Calu3 (cell line): Measurements from ENCODE around the gene NPAS3. TPM values are rescaled to one million over a fixed set of nuclear protein-coding genes. Genes with fewer than 3 reads are reported as not detected.

Source experiments
- BruUV-seq: library from RNA; stranded (reverse); fragments of 400-500 nt; replicated peaks from 2 replicates; lab custom pipeline; 2021; lab: Mats Ljungman, UMichigan
- CTCF ChIA-PET: fragments of 300-600 bp; sonication (Branson Sonifier 250); formaldehyde crosslinking; loops from one replicate; lab custom pipeline; 2022; ENCODE audit warnings: antibody characterized with exemption; lab: Charles Lee
- DNase-seq: peaks from one replicate; pipeline ENCODE4 v3.0.0; 2022
- H3K27ac Mint-ChIP-seq: one replicate; pipeline ENCODE4 v1.8.0; 2022; ENCODE audit warnings: mixed read lengths; ENCODE audit not compliant: unreplicated experiment
- H3K27me3 Mint-ChIP-seq: one replicate; pipeline ENCODE4 v1.8.0; 2022; ENCODE audit warnings: mixed read lengths; ENCODE audit not compliant: unreplicated experiment
- H3K36me3 Mint-ChIP-seq: one replicate; pipeline ENCODE4 v1.8.0; 2022; ENCODE audit warnings: mild to moderate bottlenecking, moderate library complexity, mixed read lengths; ENCODE audit not compliant: insufficient read depth, unreplicated experiment
- H3K4me1 Mint-ChIP-seq: one replicate; pipeline ENCODE4 v1.8.0; 2022; ENCODE audit warnings: mild to moderate bottlenecking, low read depth, mixed read lengths; ENCODE audit not compliant: unreplicated experiment
- H3K4me3 Mint-ChIP-seq: one replicate; pipeline ENCODE4 v1.8.0; 2022; ENCODE audit warnings: mild to moderate bottlenecking, low read depth, moderate library complexity, mixed read lengths; ENCODE audit not compliant: unreplicated experiment
- H3K9me3 Mint-ChIP-seq: one replicate; pipeline ENCODE4 v1.8.0; 2022; ENCODE audit warnings: low read depth, mixed read lengths; ENCODE audit not compliant: unreplicated experiment
- intact Hi-C: fragments of 100-400 bp; cut with micrococcal nuclease; formaldehyde crosslinking; loops from one replicate; pipeline ENCODE4 v1.10.0; 2022; ENCODE audit not compliant: unreplicated experiment
- total RNA-seq: library from RNA; stranded (reverse); gene quantifications from 2 replicates; pipeline ENCODE4 v1.2.3, GENCODE V29; 2022
- TF ChIP-seq, protein P1 (sequence below): fragments of 200-600 bp; IDR thresholded peaks from one replicate; pipeline ENCODE4 v1.8.0; 2022; ENCODE audit warnings: antibody characterized with exemption; ENCODE audit not compliant: unreplicated experiment

Gene NPAS3
- total RNA-seq, 1 experiment from 2014 or later, result not detected

GRCh38 chr14:33509454-33509853 is 570.8 kb downstream of the NPAS3 start:
- CTCF ChIA-PET, result no interaction called here

GRCh38 chr14:33510063-33510481 is 571.4 kb downstream of the NPAS3 start:
- no TSS peak for BruUV-seq
- intact Hi-C loops, result no loop called here
- Mint-ChIP-seq H3K4me3 (no peak overlapping the region), H3K27me3 (peaks cover 40% of the 10 kb centered on the region), H3K9me3 (peaks cover 4% of the 10 kb centered on the region), H3K36me3 (no peaks in the 10 kb centered on the region), H3K27ac (no peak overlapping the region), H3K4me1 (no peaks in the 10 kb centered on the region)
- no peak for DNase-seq
- CTCF ChIA-PET, result no interaction called here
- TF ChIP-seq, protein P1, sequence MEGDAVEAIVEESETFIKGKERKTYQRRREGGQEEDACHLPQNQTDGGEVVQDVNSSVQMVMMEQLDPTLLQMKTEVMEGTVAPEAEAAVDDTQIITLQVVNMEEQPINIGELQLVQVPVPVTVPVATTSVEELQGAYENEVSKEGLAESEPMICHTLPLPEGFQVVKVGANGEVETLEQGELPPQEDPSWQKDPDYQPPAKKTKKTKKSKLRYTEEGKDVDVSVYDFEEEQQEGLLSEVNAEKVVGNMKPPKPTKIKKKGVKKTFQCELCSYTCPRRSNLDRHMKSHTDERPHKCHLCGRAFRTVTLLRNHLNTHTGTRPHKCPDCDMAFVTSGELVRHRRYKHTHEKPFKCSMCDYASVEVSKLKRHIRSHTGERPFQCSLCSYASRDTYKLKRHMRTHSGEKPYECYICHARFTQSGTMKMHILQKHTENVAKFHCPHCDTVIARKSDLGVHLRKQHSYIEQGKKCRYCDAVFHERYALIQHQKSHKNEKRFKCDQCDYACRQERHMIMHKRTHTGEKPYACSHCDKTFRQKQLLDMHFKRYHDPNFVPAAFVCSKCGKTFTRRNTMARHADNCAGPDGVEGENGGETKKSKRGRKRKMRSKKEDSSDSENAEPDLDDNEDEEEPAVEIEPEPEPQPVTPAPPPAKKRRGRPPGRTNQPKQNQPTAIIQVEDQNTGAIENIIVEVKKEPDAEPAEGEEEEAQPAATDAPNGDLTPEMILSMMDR, result no peak

More at GRCh38 chr14:33509454-33509853, 570.8 kb downstream of the NPAS3 start:
- Mint-ChIP-seq H3K36me3 (no peaks in the 10 kb centered on the region), H3K27ac (no peak overlapping the region), H3K4me3 (no peak overlapping the region), H3K9me3 (peaks cover 4% of the 10 kb centered on the region), H3K27me3 (peaks cover 46% of the 10 kb centered on the region), H3K4me1 (no peaks in the 10 kb centered on the region)
- no peak for DNase-seq
- no TSS peak for BruUV-seq
- TF ChIP-seq, protein P1, result no peak
- intact Hi-C loops, result no loop called here

DNA sequence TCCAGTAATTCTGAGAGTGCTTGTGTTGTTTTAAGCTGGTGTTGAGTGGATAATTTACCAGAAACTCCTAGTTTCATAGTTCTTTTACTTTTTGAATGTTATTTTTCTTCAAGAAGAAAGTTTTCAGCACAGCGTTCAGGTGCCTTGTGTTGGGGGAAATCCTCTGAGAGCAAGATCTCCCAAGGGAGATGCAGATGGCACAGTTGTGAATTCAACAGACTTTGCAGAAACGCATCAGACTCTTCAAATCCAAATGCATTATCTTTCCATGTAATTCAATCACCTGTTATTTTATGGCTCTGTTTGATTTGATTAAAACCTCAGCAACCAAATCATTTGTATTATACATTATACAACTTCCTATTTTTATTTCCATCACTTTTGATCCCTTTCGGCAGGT is 572.3 kb downstream of the NPAS3 start:
- no TSS peak for BruUV-seq
- H3K4me1 Mint-ChIP-seq, result no peaks in the 10 kb centered on the region
- H3K4me3 Mint-ChIP-seq, result no peak overlapping the region
- intact Hi-C loops, result no loop called here
- H3K9me3 Mint-ChIP-seq, result peaks cover under 1% of the 10 kb centered on the region
- peaks cover 31% of the 10 kb centered on the region for H3K27me3 Mint-ChIP-seq
- no peaks in the 10 kb centered on the region for H3K36me3 Mint-ChIP-seq
- CTCF ChIA-PET, result no interaction called here
- TF ChIP-seq, protein P1, result no peak
- H3K27ac Mint-ChIP-seq, result no peak overlapping the region
- DNase-seq, result no peak

GRCh38 chr14:33511851-33512640 is 573.4 kb downstream of the NPAS3 start:
- no peak overlapping the region for H3K27ac Mint-ChIP-seq
- peaks cover 23% of the 10 kb centered on the region for H3K27me3 Mint-ChIP-seq
- BruUV-seq, result no TSS peak
- no peak for DNase-seq
- H3K4me1 Mint-ChIP-seq, result no peaks in the 10 kb centered on the region
- TF ChIP-seq, protein P1, result no peak
- intact Hi-C loops, result no loop called here
- no peak overlapping the region for H3K4me3 Mint-ChIP-seq
- H3K36me3 Mint-ChIP-seq, result no peaks in the 10 kb centered on the region
- CTCF ChIA-PET, result no interaction called here
- H3K9me3 Mint-ChIP-seq, result no peaks in the 10 kb centered on the region
